GM12872 (cell line): ENCODE data around the gene CMIP.

ENCODE experiments used
- CTCF ChIP-seq: IDR thresholded peaks from 3 replicates; pipeline ENCODE4 v1.5.1; 2011; ENCODE audit warnings: low read depth, mild to moderate bottlenecking, low read length, moderate library complexity; ENCODE audit not compliant: insufficient read depth

CMIP gene

GRCh38 chr16:81446907-81447268 lies 2.3 kb downstream of the CMIP start:
- TF ChIP-seq CTCF: no peak

- TF ChIP-seq CTCF: no peak
Observed at GRCh38 chr16:81447383-81448101, 2.9 kb downstream of the CMIP start.

- TF ChIP-seq CTCF: no peak
Observed at GRCh38 chr16:81448154-81449131, 3.8 kb downstream of the CMIP start.

GRCh38 chr16:81449241-81449640 lies 4.6 kb downstream of the CMIP start:
- TF ChIP-seq CTCF: no peak

- TF ChIP-seq CTCF: no peak
Observed at GRCh38 chr16:81449899-81450608, 5.4 kb downstream of the CMIP start.

- TF ChIP-seq CTCF: 0 out of 3 replicates have a peak, but pooled peaks have one; percentile 12
Observed at GRCh38 chr16:81450783-81451491, 6.3 kb downstream of the CMIP start.
